Measurements from ENCODE around the gene MON1B.

- TF ChIP-seq GABPA (IDR thresholded peaks at IDR 0.05; ENCODE audit: borderline replicate concordance, insufficient read depth, low read length) = no peak
- TF ChIP-seq, protein P1, sequence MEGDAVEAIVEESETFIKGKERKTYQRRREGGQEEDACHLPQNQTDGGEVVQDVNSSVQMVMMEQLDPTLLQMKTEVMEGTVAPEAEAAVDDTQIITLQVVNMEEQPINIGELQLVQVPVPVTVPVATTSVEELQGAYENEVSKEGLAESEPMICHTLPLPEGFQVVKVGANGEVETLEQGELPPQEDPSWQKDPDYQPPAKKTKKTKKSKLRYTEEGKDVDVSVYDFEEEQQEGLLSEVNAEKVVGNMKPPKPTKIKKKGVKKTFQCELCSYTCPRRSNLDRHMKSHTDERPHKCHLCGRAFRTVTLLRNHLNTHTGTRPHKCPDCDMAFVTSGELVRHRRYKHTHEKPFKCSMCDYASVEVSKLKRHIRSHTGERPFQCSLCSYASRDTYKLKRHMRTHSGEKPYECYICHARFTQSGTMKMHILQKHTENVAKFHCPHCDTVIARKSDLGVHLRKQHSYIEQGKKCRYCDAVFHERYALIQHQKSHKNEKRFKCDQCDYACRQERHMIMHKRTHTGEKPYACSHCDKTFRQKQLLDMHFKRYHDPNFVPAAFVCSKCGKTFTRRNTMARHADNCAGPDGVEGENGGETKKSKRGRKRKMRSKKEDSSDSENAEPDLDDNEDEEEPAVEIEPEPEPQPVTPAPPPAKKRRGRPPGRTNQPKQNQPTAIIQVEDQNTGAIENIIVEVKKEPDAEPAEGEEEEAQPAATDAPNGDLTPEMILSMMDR (IDR thresholded peaks at IDR 0.05; ENCODE audit: control extremely low read depth in 1 of 3, insufficient read depth in 1 of 3, low read depth in 1 of 3, low read length in 3 of 3) = peak; percentile 99 to 100 (median 100)
- TF ChIP-seq RFX5 (IDR thresholded peaks at IDR 0.05; ENCODE audit: borderline replicate concordance, low read depth, low read length) = no peak
- no peak for TF ChIP-seq EZH2 (IDR thresholded peaks at IDR 0.05; ENCODE audit: low read depth, low read length, severe bottlenecking)
- TF ChIP-seq, protein P2, sequence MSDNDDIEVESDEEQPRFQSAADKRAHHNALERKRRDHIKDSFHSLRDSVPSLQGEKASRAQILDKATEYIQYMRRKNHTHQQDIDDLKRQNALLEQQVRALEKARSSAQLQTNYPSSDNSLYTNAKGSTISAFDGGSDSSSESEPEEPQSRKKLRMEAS (IDR thresholded peaks at IDR 0.05) = peak; percentile 82
- TF ChIP-seq RBBP5 (IDR thresholded peaks at IDR 0.05; ENCODE audit: borderline replicate concordance, low read depth, low read length) = no peak
- no peak for TF ChIP-seq POLR2A (IDR thresholded peaks at IDR 0.05; ENCODE audit: control extremely low read depth in 1 of 2, low read depth in 2 of 2, low read length in 2 of 2)
- no peak for TF ChIP-seq TEAD4 (IDR thresholded peaks at IDR 0.05; ENCODE audit: low read depth, low read length)
Observed at GRCh38 chr16:77236063-77236511, 45.1 kb downstream of the MON1B start.
